PFSK-1 (cell line): ENCODE results near the gene LAS1L.

Experiments
- FOXP2 ChIP-seq: optimal IDR thresholded peaks from 2 replicates; pipeline ENCODE3; 2011; ENCODE audit warnings: borderline replicate concordance, control low read depth, inconsistent platforms; ENCODE audit not compliant: insufficient read depth; ENCODE audit errors: extremely low read length, extremely low read depth
- POLR2AphosphoS5 ChIP-seq: IDR thresholded peaks from 2 replicates; pipeline ENCODE4 v1.6.1; 2012; ENCODE audit warnings: low read depth, mild to moderate bottlenecking, control low read depth, low read length, moderate library complexity
- SIN3A ChIP-seq: IDR thresholded peaks from 2 replicates; pipeline ENCODE4 v1.6.1; 2012; ENCODE audit warnings: mild to moderate bottlenecking, low read length, moderate library complexity, borderline replicate concordance; ENCODE audit not compliant: insufficient read depth
- TAF1 ChIP-seq: IDR thresholded peaks from 2 replicates; pipeline ENCODE4 v1.6.1; 2012; ENCODE audit warnings: low read length, control low read depth, borderline replicate concordance; ENCODE audit not compliant: insufficient read depth
- TF ChIP-seq, protein P1 (sequence below), 2 experiments: IDR thresholded peaks; 2 replicates each; pipeline versions ENCODE4 v1.6.1 to v1.8.0; 2011 to 2012; ENCODE audit warnings: low read depth in 2 of 2, low read length in 2 of 2, control low read depth in 1 of 2, inconsistent platforms in 1 of 2, mild to moderate bottlenecking in 1 of 2, moderate library complexity in 1 of 2; ENCODE audit not compliant: insufficient read depth in 1 of 2

The LAS1L gene

DNA sequence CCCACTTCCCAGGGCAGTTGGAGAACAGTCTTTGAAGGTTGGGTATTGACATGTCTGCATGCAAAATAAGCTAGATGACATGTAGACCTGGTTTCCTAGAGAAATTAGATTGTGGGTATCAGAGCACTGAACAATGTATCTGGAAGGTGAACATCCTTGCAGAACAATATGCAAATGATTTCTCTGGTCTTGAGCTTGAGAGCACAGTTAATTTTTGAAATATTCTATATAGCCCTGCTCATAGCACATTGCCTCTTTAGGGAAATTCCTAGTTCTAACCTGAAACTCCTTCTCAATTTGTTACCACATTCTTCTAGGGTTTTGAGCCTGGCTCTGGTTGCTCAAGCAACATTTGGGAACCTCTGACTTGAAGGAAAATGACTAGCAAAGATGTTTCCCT lies 41.6 kb upstream of the LAS1L start:
- TF ChIP-seq POLR2AphosphoS5 (no peak), SIN3A (no peak), TAF1 (no peak), FOXP2 (no peak)
- TF ChIP-seq, protein P1, sequence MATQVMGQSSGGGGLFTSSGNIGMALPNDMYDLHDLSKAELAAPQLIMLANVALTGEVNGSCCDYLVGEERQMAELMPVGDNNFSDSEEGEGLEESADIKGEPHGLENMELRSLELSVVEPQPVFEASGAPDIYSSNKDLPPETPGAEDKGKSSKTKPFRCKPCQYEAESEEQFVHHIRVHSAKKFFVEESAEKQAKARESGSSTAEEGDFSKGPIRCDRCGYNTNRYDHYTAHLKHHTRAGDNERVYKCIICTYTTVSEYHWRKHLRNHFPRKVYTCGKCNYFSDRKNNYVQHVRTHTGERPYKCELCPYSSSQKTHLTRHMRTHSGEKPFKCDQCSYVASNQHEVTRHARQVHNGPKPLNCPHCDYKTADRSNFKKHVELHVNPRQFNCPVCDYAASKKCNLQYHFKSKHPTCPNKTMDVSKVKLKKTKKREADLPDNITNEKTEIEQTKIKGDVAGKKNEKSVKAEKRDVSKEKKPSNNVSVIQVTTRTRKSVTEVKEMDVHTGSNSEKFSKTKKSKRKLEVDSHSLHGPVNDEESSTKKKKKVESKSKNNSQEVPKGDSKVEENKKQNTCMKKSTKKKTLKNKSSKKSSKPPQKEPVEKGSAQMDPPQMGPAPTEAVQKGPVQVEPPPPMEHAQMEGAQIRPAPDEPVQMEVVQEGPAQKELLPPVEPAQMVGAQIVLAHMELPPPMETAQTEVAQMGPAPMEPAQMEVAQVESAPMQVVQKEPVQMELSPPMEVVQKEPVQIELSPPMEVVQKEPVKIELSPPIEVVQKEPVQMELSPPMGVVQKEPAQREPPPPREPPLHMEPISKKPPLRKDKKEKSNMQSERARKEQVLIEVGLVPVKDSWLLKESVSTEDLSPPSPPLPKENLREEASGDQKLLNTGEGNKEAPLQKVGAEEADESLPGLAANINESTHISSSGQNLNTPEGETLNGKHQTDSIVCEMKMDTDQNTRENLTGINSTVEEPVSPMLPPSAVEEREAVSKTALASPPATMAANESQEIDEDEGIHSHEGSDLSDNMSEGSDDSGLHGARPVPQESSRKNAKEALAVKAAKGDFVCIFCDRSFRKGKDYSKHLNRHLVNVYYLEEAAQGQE (IDR thresholded peaks at IDR 0.05; ENCODE audit: insufficient read depth in 1 of 2, low read depth in 2 of 2, low read length in 2 of 2) = no peak

GRCh38 chrX:65575022-65575421 lies 40.4 kb upstream of the LAS1L start:
- TF ChIP-seq POLR2AphosphoS5 (no peak), FOXP2 (no peak)

GRCh38 chrX:65574356-65574755 lies 39.8 kb upstream of the LAS1L start:
- TF ChIP-seq TAF1 = no peak
- TF ChIP-seq FOXP2 = no peak
- TF ChIP-seq, protein P1 (IDR thresholded peaks at IDR 0.05; ENCODE audit: insufficient read depth in 1 of 2, low read depth in 2 of 2, low read length in 2 of 2) = no peak
- no peak for TF ChIP-seq SIN3A
- no peak for TF ChIP-seq POLR2AphosphoS5

GRCh38 chrX:65572971-65573370 lies 38.4 kb upstream of the LAS1L start:
- TF ChIP-seq POLR2AphosphoS5 (no peak), SIN3A (no peak), FOXP2 (no peak), TAF1 (no peak)
- TF ChIP-seq, protein P1 (IDR thresholded peaks at IDR 0.05; ENCODE audit: insufficient read depth in 1 of 2, low read depth in 2 of 2, low read length in 2 of 2) = no peak

GRCh38 chrX:65551489-65552339 lies 17.1 kb upstream of the LAS1L start:
- TF ChIP-seq SIN3A = no peak
- TF ChIP-seq TAF1 = no peak
- TF ChIP-seq, protein P1 (IDR thresholded peaks at IDR 0.05; ENCODE audit: insufficient read depth in 1 of 2, low read depth in 2 of 2, low read length in 2 of 2) = no peak
- no peak for TF ChIP-seq FOXP2
- TF ChIP-seq POLR2AphosphoS5 = no peak
